ENCODE data around the gene ACAD9. TPM values are rescaled to one million over a fixed set of nuclear protein-coding genes. Genes with fewer than 3 reads are reported as not detected.

ACAD9 gene
- total RNA-seq, 1 donor from 2014 or later: 43.0 TPM

- no peak for TF ChIP-seq POLR2AphosphoS5 (IDR thresholded peaks at IDR 0.05; ENCODE audit: insufficient read depth in 1 of 2, low read depth in 1 of 2)
- no peak for TF ChIP-seq POLR2A (IDR thresholded peaks at IDR 0.05)
- no peak for TF ChIP-seq CTCF (IDR thresholded peaks at IDR 0.05)
- Histone ChIP-seq H3K4me1 (no peaks in the 10 kb centered on the region), H3K9me3 (no peaks in the 10 kb centered on the region), H3K27ac (no peak overlapping the region), H3K4me3 (no peak overlapping the region), H3K36me3 (peaks cover 0 to 69% of the 10 kb centered on the region in 2 donors), H3K27me3 (no peaks in the 10 kb centered on the region)
- intact Hi-C loops (cut with DNase I): no loop called here
- DNase-seq (ENCODE audit: extremely low spot score in 2 of 2): no peak
These were observed 16.6 kb downstream of the ACAD9 start for GRCh38 chr3:128895843-128896697.

- Histone ChIP-seq H3K4me1 (no peaks in the 10 kb centered on the region), H3K4me3 (no peak overlapping the region), H3K27ac (no peak overlapping the region), H3K9me3 (no peaks in the 10 kb centered on the region), H3K27me3 (no peaks in the 10 kb centered on the region), H3K36me3 (peaks cover 0 to 99% of the 10 kb centered on the region in 2 donors)
- intact Hi-C loops (cut with DNase I): no loop called here
- DNase-seq (ENCODE audit: extremely low spot score in 2 of 2): no peak
- TF ChIP-seq CTCF (IDR thresholded peaks at IDR 0.05) (no peak), POLR2AphosphoS5 (IDR thresholded peaks at IDR 0.05; ENCODE audit: insufficient read depth in 1 of 2, low read depth in 1 of 2) (no peak), POLR2A (IDR thresholded peaks at IDR 0.05) (no peak)
These were observed 23.0 kb downstream of the ACAD9 start for GRCh38 chr3:128902426-128902825.

GRCh38 chr3:128903501-128903900 lies 24.1 kb downstream of the ACAD9 start:
- no peak for DNase-seq (ENCODE audit: extremely low spot score in 2 of 2)
- TF ChIP-seq POLR2AphosphoS5 (IDR thresholded peaks at IDR 0.05; ENCODE audit: insufficient read depth in 1 of 2, low read depth in 1 of 2) (no peak), CTCF (IDR thresholded peaks at IDR 0.05) (no peak), POLR2A (IDR thresholded peaks at IDR 0.05) (no peak)
- Histone ChIP-seq H3K27me3 (no peaks in the 10 kb centered on the region), H3K27ac (no peak overlapping the region), H3K36me3 (peaks cover 0 to 98% of the 10 kb centered on the region in 2 donors), H3K9me3 (no peaks in the 10 kb centered on the region), H3K4me1 (no peaks in the 10 kb centered on the region), H3K4me3 (no peak overlapping the region)
- intact Hi-C loops (cut with DNase I): no loop called here

GRCh38 chr3:128906031-128906803 lies 26.8 kb downstream of the ACAD9 start:
- Histone ChIP-seq H3K36me3 (peaks cover 0 to 95% of the 10 kb centered on the region in 2 donors), H3K27ac (no peak overlapping the region), H3K27me3 (no peaks in the 10 kb centered on the region), H3K4me1 (no peaks in the 10 kb centered on the region), H3K9me3 (no peaks in the 10 kb centered on the region), H3K4me3 (no peak overlapping the region)
- no peak for TF ChIP-seq POLR2AphosphoS5 (IDR thresholded peaks at IDR 0.05; ENCODE audit: insufficient read depth in 1 of 2, low read depth in 1 of 2)
- TF ChIP-seq CTCF (IDR thresholded peaks at IDR 0.05): no peak
- no peak for TF ChIP-seq POLR2A (IDR thresholded peaks at IDR 0.05)
- no peak for DNase-seq (ENCODE audit: extremely low spot score in 2 of 2)
- intact Hi-C loops (cut with DNase I): no loop called here
